ENCODE data around the gene SPATA16.
"Not testable (repeated sequence)": the region's sequence is repeated elsewhere in the genome, so short reads cannot be mapped to it uniquely, and the experiment has no call there.

SPATA16 gene

DNA sequence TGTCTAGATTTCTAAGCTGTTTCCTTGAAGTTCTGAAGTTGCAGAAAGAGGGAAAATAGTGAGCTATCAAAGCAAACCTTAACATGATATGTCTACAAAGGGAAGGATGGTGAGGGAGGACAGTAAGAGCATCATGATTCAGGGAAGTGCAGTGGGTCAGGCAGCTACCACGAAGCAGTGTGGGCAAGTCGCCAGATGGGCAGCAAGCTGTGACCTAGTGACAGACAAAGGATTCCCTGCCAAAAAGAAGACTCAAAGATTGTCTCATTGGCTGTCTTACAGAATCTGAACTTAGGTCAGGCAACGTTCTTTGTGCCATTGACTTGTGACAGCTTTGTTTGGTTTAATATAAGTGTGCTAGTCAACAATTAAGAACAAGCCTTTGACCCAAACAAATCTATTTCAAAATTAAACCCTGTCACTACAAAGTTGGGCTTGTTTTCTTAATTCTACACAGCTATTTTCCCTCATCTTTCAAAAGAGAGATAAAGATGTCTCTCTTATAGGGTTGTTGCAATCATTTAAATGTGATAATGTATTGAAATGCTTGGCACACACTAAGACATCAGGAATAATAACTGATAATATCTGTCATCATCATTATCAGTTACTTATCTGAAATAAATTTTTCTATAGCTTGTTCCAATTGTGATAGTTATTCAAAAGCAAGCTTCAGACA lies 237.3 kb downstream of the SPATA16 start:
- in situ Hi-C loops (cut with HindIII; ENCODE audit: low sequenced_read_pairs) = no loop called here

DNA sequence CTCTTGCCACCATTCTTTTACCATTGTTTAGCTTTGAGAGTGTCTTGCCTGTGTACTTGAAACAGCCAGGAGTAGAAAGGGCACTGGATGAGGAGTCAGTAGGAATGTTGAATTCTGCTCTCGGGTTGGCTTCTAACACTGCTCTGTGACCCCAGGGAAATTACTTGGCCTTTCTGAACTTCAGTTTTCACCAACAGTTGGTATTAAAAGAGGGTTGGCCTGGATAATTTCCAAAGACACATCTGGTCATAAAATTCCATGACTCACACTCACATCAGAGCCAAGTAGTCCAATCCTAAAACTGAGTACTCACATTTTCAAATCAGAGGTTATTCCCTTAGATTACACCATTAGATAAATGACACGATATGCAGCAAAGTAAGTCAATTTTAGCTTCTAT lies 248.9 kb downstream of the SPATA16 start:
- in situ Hi-C loops (cut with HindIII; ENCODE audit: low sequenced_read_pairs) = no loop called here

DNA sequence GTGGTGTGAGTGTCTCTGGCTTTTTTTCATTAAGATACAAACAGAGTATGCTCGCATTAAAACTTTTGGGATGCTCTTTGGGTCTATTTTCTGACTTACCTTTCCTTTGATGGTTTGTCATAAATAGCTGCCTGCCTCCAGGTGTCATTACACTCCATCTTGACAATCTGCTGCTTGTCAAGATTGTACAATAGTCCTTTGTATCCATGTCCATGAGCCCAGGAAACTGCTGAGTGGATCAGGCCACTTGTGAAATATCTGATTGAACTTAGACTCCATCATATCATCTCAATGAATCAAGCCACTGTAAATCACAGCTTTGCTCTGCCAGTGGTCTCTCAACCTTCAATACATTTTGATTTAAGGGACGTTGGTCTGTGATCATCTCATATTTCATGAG lies 255.3 kb downstream of the SPATA16 start:
- in situ Hi-C loops (cut with HindIII; ENCODE audit: low sequenced_read_pairs) = no loop called here

DNA sequence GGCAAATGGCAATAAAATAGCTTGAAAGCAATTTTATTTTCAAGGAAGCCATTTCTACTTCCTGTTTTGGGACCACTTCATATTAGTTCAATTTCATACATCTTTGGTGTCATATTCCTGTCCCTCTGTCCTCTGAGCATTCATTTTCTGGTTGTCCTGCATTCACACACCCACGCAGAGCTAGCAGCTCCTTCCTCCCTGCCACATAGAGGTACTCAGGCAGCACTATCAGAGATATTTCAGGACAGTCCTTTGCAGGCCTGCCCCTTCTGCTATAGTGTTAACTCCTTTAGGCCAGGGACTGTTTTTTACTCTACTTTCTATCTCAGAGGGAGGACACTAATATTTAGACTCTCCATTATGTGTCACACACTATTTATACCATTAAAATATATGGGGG lies 258.5 kb downstream of the SPATA16 start:
- in situ Hi-C loops (cut with HindIII; ENCODE audit: low sequenced_read_pairs) = no loop called here

DNA sequence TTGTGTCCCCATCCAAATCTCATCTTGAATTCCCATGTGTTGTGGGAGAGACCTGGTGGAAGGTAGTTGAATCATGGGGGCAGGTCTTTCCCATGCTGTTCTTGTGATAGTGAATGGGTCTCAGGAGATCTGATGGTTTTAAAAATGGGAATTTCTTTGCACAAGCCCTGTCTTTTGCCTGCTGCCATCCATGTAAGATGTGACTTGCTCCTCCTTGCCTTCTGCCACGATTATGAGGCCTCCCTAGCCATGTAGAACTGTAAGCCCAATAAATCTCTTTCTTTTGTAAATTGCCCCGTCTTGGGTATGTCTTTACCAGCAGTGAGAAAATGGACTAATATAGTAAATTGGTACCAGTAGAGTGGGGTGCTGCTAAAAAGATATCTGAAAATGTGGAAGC lies 261.7 kb downstream of the SPATA16 start:
- in situ Hi-C loops (cut with HindIII; ENCODE audit: low sequenced_read_pairs) = not testable (repeated sequence)

DNA sequence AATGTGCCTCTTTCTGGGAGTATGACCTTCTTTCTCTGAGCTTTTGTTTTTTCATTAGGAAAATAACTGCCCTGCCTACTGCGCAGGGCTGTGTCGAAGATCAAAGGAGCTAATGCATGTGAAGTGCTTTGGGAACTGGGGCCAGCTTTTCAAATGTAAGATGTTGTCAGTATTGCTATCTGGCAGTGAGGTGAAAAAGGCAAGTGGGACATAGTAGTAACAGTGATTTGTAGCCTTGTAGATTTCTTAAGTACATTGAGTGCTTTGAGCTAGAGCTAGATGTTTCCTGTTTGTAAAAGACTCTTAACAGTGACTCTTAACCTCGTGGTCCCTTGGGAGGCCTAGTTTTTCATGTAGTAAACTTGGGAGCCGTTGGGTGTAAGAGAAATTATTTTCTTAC lies 264.0 kb downstream of the SPATA16 start:
- in situ Hi-C loops (cut with HindIII; ENCODE audit: low sequenced_read_pairs) = no loop called here

DNA sequence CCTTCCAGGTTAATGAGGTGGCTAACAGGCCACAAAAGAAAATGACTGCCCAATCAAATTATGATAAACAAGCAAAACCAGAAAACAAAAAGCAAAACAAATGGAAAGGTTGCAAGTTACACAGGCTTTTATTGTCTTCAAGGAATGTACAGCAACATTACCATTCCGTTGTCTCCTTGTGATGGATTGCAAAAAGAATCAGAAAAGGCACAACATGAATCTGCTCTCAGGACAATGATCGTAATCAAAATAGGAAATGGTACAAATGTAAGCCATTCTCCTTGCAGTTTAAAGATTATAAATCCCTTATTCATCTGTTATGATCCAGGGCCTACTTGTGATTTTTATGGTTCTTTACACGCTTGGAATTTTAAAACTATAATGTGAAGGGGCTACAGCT lies 264.7 kb downstream of the SPATA16 start:
- in situ Hi-C loops (cut with HindIII; ENCODE audit: low sequenced_read_pairs) = no loop called here

DNA sequence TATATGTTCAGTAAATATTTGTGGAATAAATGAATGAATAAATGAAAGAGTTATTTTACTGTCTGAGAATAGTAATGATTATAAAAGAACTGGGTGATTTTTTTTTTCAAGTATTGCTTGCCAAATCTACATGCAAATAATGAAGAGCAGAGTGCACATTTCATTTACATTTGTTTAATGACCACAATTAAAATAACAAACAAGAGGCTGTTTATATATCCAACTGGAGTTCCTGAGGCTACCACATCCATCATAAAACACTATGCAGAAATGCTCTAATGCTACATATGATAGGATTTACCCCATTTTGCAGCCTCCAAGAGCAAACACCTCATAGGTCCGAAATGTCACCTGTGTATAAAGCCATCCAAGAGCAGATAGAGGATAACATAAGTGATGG lies 266.0 kb downstream of the SPATA16 start:
- in situ Hi-C loops (cut with HindIII; ENCODE audit: low sequenced_read_pairs) = no loop called here

DNA sequence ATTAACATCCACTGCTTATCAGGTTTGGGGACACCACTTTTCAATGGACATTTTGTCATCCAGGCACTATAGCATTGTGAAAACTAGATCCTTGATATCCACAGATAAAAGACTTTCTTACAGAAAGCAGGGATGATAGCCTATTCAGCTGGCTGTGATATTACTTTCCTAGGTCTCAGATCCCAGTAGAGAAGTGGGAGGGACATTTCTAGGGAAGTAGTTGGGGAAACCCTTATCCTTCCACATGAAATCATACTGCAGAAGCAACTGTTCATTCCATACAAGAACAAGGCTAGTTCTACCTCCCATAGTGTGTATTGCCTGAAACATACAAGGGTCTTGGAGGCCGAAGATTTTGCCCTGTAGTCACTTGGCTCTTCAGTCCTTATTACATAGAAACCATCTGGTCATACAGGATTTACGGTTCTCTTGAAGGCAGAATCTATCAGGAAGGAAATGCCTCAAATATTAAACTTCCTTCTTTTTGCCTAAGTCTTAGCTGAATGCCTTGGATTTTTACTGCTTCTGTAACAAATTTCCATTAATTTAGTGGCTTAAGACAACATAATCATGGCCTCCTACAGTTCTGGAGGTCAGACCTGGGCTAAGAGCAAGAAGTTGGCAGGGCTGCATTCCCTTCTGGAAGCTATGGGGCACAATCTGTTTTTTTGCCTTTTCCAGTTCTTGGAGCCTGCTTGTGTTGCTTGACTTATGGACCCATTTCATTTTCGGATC lies 271.1 kb downstream of the SPATA16 start:
- in situ Hi-C loops (cut with HindIII; ENCODE audit: low sequenced_read_pairs) = no loop called here

DNA sequence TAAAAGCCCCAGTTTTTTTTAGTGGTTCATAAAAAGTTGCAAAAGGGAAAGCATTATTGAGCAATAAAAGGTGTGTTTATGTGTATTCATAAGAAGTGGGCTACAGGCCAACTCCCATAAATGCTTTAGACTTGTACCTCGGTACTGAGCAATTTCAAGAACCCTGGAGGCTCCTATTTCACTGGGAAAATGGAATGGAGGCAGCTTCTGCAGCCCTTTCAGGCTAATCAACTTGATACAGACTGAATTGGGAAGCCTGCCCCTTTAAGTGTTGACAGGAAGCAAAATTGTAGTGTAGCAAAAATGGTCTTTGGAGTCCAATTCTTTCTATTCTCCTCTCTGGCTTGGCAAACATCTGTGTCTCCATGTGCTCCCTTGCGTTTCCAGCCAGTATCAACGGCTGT lies 271.7 kb downstream of the SPATA16 start:
- in situ Hi-C loops (cut with HindIII; ENCODE audit: low sequenced_read_pairs) = no loop called here

DNA sequence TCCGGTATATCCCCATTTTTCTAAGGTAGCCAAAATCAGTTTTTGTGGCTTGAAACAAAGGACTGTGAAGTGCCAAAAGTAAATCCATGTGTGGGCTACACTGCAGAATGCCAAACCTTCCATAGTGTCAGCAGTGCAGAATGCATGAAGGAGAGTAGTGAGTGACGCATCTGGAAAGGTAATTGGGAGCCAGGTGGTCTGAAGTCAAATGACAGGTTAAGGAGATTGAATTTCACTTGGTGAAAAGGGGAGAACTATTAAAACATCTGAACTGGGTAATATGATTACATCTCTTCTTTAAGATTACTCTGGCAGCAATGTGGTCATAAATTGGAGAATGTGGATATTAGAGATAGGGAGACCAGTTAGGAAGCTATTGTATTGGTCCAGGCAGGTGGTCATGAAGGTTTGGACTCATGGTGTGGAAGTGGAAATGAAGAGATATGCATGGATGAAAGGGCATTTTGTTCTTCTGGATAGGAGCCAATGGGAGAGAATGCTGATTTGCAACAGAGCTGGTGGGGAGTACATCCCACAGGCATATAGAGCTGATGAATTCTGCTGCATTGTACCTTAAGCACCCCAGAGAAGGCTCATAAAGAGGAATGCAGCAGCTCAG lies 272.3 kb downstream of the SPATA16 start:
- in situ Hi-C loops (cut with HindIII; ENCODE audit: low sequenced_read_pairs) = no loop called here

DNA sequence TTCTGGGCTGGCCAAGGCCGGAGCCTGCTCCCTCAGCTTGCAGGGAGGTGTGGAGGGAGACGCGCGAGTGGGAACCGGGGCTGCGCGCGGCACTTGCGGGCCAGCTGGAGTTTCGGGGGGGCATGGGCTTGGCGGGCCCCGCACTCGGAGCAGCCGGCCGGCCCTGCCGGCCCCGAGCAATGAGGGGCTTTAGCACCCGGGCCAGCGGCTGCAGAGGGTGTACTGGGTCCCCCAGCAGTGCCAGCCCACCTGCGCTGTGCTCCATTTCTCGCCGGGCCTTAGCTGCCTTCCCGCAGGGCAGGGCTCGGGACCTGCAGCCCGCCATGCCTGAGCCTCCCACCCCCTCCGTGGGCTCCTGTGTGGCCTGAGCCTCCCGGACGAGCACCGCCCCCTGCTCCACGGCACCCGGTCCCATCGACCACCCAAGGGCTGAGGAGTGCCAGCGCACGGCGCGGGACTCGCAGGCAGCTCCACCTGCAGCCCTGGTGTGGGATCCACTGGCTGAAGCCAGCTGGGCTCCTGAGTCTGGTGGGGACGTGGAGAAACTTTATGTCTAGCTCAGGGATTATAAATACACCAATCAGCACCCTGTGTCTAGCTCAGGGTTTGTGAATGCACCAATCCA lies 274.2 kb downstream of the SPATA16 start:
- in situ Hi-C loops (cut with HindIII; ENCODE audit: low sequenced_read_pairs) = not testable (repeated sequence)

DNA sequence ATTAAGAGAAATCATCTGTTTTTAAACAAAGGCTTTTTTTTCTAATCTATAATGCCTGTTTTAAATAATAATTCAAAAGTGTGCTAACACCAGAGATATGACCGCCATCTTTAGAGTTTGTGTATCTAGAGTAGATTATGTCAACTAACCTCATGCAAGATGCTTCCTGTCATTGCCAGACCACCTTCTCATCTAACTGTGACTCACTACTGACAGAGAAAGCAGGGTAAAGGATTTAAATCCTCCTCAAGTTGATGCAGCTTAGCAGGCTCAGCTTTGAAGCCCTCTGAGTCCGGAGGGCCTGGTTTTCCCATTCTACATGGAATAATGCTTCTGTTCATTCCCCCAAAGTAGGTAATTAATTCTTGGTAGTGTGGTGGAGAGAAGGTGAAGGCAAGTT lies 282.0 kb downstream of the SPATA16 start:
- in situ Hi-C loops (cut with HindIII; ENCODE audit: low sequenced_read_pairs) = no loop called here

DNA sequence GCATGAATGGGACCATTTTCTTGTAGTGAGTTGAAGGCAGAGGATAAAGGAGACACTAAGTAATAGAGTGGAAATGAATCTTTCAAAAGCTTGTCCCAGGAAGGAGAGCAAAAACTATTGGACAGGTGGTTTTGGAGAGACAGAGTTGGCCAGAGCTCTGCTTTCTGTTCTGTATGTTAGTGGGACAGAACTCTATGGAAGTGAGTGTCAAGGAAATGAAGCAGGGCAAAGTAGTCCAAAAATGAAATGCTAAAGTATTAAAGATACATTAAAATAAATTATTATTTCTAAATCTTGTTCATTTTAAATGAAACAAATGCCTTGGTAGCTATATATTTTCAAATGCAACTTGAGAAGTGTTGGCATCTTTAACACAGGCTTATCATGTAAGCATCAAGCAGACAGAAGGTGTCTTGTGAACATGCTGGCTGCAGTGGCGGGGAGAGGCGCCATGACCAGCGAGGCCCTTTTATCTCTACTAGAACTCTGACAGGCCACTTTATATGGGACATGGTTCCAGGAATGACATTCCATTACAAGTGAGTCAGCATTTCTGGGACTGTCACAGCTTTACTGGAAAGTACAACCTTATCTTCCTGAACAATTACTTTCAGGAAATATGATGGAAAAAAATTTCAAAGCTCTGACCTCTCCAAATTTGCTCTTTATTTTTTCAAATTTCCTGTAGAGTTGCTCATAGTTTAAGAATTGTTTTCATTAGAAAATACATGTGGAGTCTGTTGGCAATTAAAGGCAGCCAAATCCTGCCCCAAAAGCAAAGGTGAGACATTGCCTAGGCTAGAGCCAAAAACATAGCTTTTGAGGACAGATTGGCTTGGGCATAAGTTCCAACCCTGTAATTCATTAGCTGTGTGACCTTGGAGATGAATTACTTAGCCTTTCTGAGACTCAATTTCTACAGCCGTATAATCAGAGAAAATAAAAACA lies 284.0 kb downstream of the SPATA16 start:
- in situ Hi-C loops (cut with HindIII; ENCODE audit: low sequenced_read_pairs) = no loop called here

DNA sequence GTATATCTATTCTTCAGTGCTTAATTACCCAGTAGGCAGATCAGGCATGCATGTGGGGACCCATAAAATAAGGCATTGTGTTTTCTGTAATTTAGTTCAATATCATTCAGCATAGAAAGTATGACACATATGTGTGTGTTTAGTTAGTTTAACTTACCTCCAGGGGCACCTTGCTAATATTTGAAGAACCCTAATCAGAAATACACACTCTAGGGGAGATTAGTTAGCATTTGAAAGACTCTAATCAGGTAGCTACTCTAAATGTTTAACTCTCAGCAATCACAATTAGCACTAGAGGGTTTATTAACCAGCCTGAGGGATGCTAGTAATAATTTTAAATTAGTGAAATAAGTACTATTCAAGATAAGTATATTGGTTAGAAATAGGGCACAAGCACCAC lies 286.0 kb downstream of the SPATA16 start:
- in situ Hi-C loops (cut with HindIII; ENCODE audit: low sequenced_read_pairs) = no loop called here

DNA sequence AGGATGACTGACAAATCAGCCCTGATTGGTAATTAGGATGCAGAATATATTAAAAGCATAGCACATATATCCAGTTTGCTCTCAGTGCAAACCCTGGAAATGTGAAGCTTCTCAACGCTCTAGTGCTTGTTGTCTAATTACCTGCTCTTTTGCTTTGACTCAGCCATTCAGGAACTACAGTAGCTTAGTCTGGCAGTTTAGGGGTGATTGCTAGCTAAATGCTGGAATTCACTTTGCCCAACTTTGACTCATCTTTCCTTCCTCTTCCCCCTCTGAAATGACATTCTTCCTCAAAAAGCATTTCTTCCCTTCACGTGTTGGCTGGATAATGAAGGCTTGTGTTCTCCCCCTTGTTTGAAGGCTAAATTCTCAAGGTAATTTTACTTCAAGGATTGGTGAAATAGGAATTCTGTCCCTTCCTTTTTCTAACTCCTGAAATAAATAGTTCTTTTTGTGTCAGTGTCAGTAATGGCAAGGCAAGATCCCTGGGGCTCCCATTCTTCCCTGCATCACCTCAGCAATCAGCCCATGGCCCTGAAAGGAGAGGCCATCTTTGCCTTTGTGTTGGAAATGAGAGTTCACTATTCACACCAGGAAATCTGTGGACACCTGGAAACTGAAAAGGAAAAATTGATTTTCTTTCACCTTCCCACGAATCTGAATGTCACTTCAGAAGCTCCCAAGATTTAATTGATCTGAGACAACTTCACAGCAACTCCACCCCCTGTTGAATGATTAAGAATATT lies 286.9 kb downstream of the SPATA16 start:
- in situ Hi-C loops (cut with HindIII; ENCODE audit: low sequenced_read_pairs) = no loop called here

DNA sequence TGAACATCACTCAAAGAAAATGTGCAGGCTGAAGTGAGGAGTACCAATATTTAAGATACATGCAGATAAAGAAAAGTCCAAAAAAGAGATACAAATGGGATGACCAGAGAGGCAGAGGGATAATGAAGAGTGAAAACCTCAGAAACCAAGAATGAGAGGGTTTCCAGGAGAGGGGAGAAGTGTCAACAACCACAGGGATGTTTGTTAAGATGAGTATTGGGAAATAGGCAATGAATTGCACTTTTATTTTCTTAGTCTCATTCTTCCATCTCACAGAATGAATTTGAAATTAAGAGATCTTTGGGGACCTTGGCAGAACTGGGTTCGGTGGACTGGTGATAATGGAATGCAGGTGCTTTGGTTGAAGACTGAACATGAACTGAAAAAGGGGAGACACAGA lies 288.0 kb downstream of the SPATA16 start:
- in situ Hi-C loops (cut with HindIII; ENCODE audit: low sequenced_read_pairs) = no loop called here

DNA sequence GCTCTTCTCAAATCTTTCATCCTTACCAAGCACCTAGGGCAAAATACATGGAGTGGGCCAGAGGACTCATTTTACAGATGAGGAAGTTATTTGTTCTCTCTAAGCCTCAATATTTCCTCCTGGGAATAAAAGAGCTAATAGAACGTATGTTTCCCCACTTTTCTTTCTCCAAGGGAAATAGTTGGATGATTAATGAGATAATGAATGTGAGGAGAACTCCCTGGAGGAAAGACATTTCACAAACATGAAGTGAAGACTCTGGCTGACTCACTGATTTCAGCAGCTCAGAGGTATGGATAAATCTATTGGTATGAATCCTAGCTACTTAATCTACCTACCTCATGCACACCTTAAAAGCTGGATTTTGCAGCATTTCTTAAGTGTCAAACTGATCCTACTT lies 292.1 kb downstream of the SPATA16 start:
- in situ Hi-C loops (cut with HindIII; ENCODE audit: low sequenced_read_pairs) = no loop called here

DNA sequence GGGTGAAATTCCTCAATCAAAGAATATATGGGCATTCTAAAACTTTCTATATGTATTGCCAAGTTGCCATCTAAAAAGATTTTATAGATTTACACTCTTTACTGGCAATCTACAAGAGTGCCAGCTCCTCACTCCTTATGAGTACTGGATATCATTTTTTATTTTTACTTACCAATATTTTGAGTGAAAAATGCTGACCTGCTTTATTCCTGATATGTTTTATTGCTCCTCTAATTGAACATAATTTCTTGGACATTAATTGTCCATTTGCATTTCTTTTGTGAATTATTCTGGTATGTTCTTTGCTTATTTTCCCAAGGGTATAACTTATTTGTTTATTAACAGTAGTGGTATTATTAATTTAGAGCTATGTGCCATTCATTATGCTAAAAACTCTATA lies 293.7 kb downstream of the SPATA16 start:
- in situ Hi-C loops (cut with HindIII; ENCODE audit: low sequenced_read_pairs) = no loop called here

DNA sequence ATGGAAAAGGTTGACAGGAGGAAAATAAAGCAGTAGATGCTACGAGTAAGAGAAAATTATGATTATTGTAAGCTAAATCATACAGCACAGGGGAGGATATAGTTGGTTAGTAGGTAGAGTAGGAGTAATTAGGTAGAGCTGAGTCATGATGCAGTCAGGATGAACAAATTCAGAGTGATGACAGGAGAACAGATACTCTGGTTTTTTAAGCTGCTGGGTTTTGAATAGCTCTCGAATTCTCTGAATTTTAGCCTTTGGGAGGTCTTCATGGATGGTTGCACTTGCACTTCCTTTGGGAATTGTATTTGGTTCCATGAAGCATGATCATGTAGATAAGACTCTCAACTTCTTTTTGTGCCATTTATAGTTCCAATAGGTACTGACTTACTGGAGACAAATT lies 294.3 kb downstream of the SPATA16 start:
- in situ Hi-C loops (cut with HindIII; ENCODE audit: low sequenced_read_pairs) = no loop called here
